ENCODE measurements around the gene STX16. TPM values are rescaled to one million over a fixed set of nuclear protein-coding genes. Genes with fewer than 3 reads are reported as not detected.

STX16 gene
- total RNA-seq, 6 experiments from 2014 or later: 18.1 to 25.3 (median 22.2) TPM

GRCh38 chr20:58714340-58714922 is 63.3 kb downstream of the STX16 start:
- no peak overlapping the region for H3K4me3 ChIP-seq
- H3K4me1 ChIP-seq: no peaks in the 10 kb centered on the region
- no peak overlapping the region for H3K27ac ChIP-seq
- no peaks in the 10 kb centered on the region for H3K9me3 ChIP-seq
- DNase-seq: peak in 1 of 3 donors; percentile 48
- no peaks in the 10 kb centered on the region for H3K36me3 ChIP-seq
- no peaks in the 10 kb centered on the region for H3K27me3 ChIP-seq
- TF ChIP-seq CTCF (IDR thresholded peaks at IDR 0.05) (no peak), POLR2A (IDR thresholded peaks at IDR 0.05) (no peak)
- intact Hi-C loops (cut with DNase I): no loop called here
- WGBS (ENCODE audit: insufficient coverage, low coverage, low lambda C conversion rate, missing lambda C conversion rate): 76% methylated on average over 3 of the region's 16 CpGs
- ATAC-seq: no peak

- H3K4me3 ChIP-seq: no peak overlapping the region
- no peaks in the 10 kb centered on the region for H3K27me3 ChIP-seq
- intact Hi-C loops (cut with DNase I): no loop called here
- no peaks in the 10 kb centered on the region for H3K9me3 ChIP-seq
- TF ChIP-seq CTCF (IDR thresholded peaks at IDR 0.05) (no peak), POLR2A (IDR thresholded peaks at IDR 0.05) (no peak)
- H3K27ac ChIP-seq: no peak overlapping the region
- ATAC-seq: no peak
- DNase-seq: peak in 1 of 3 donors; percentile 35
- no peaks in the 10 kb centered on the region for H3K4me1 ChIP-seq
- H3K36me3 ChIP-seq: no peaks in the 10 kb centered on the region
- 86% methylated on average over 4 of the region's 14 CpGs for WGBS (ENCODE audit: insufficient coverage, low coverage, low lambda C conversion rate, missing lambda C conversion rate)
Observed at GRCh38 chr20:58714923-58715351, 63.9 kb downstream of the STX16 start.

- intact Hi-C loops (cut with DNase I): no loop called here
- Histone ChIP-seq H3K36me3 (no peaks in the 10 kb centered on the region), H3K4me3 (no peak overlapping the region), H3K27me3 (no peaks in the 10 kb centered on the region), H3K4me1 (no peaks in the 10 kb centered on the region), H3K9me3 (no peaks in the 10 kb centered on the region), H3K27ac (no peak overlapping the region)
- ATAC-seq (no peak), DNase-seq (peak in 1 of 3 donors; percentile 20)
- WGBS (ENCODE audit: insufficient coverage, low coverage, low lambda C conversion rate, missing lambda C conversion rate): 84% methylated on average over 7 of the region's 11 CpGs
- TF ChIP-seq CTCF (IDR thresholded peaks at IDR 0.05) (no peak), POLR2A (IDR thresholded peaks at IDR 0.05) (no peak)
Observed at GRCh38 chr20:58715391-58715800, 64.3 kb downstream of the STX16 start.

GRCh38 chr20:58715801-58716475 is 64.9 kb downstream of the STX16 start:
- ATAC-seq: no peak
- no peaks in the 10 kb centered on the region for H3K27me3 ChIP-seq
- TF ChIP-seq CTCF (IDR thresholded peaks at IDR 0.05): no peak
- no peak for TF ChIP-seq POLR2A (IDR thresholded peaks at IDR 0.05)
- H3K4me1 ChIP-seq: no peaks in the 10 kb centered on the region
- no peaks in the 10 kb centered on the region for H3K9me3 ChIP-seq
- H3K27ac ChIP-seq: no peak overlapping the region
- no peak overlapping the region for H3K4me3 ChIP-seq
- WGBS (ENCODE audit: insufficient coverage, low coverage, low lambda C conversion rate, missing lambda C conversion rate): 60% methylated on average over 2 of the region's 18 CpGs
- peak in 2 of 3 donors; percentile 38 to 40 for DNase-seq
- no peaks in the 10 kb centered on the region for H3K36me3 ChIP-seq
- intact Hi-C loops (cut with DNase I): no loop called here
